HL-60 (cell line): Measurements from ENCODE around the gene MYO3B.

ENCODE experiments used
- CTCF ChIP-seq: IDR thresholded peaks from one replicate; pipeline ENCODE4 v1.5.1; 2011; ENCODE audit warnings: low read length, control low read depth, inconsistent platforms; ENCODE audit not compliant: insufficient read depth
- POLR2AphosphoS5 ChIP-seq: IDR thresholded peaks from 2 replicates; pipeline ENCODE4 v1.6.1; 2012; ENCODE audit warnings: low read depth
- REST ChIP-seq: IDR thresholded peaks from 2 replicates; pipeline ENCODE4 v1.6.1; 2012; ENCODE audit warnings: low read depth; ENCODE audit not compliant: insufficient replicate concordance

GRCh38 chr2:170229744-170230143 lies 51.8 kb downstream of the MYO3B start:
- TF ChIP-seq CTCF (no peak), POLR2AphosphoS5 (no peak), REST (no peak)
